Panc1 (cell line): ENCODE measurements around the gene DIP2C.

Source experiments
- CTCF ChIP-seq: fragments of 450-650 bp; IDR thresholded peaks from 2 replicates; pipeline ENCODE4 v1.5.1; 2017; ENCODE audit warnings: mild to moderate bottlenecking
- POLR2AphosphoS5 ChIP-seq: IDR thresholded peaks from 2 replicates; pipeline ENCODE4 v1.6.1; 2012; ENCODE audit warnings: mild to moderate bottlenecking, low read depth, low read length, moderate library complexity
- REST ChIP-seq, 2 experiments: IDR thresholded peaks; 2 replicates each; pipeline ENCODE4 v1.6.1; 2011 to 2012; ENCODE audit warnings: low read depth in 2 of 2, control low read depth in 1 of 2, low read length in 1 of 2, mild to moderate bottlenecking in 1 of 2, moderate library complexity in 1 of 2; ENCODE audit not compliant: insufficient read depth in 1 of 2
- SIN3A ChIP-seq: IDR thresholded peaks from 2 replicates; pipeline ENCODE4 v1.6.1; 2012; ENCODE audit warnings: low read depth, mild to moderate bottlenecking, low read length, moderate library complexity, borderline replicate concordance; ENCODE audit not compliant: insufficient read depth
- TCF7L2 ChIP-seq: IDR thresholded peaks from 2 replicates; pipeline ENCODE4 v1.6.1; 2011; ENCODE audit warnings: mild to moderate bottlenecking, low read depth, low read length, inconsistent platforms

GRCh38 chr10:541041-541440 is 148.4 kb downstream of the DIP2C start:
- TF ChIP-seq TCF7L2 (no peak), POLR2AphosphoS5 (no peak), CTCF (no peak), REST (IDR thresholded peaks at IDR 0.05; ENCODE audit: insufficient read depth in 1 of 2, low read depth in 2 of 2, low read length in 1 of 2) (no peak), SIN3A (no peak)
